GM19372 (cell line): Measurements from ENCODE around the gene STIM1.
"Not testable (repeated sequence)": the region's sequence is repeated elsewhere in the genome, so short reads cannot be mapped to it uniquely, and the experiment has no call there.

Experiments
- ATAC-seq: cut with Tn5 transposase; IDR thresholded peaks from one replicate; pipeline ENCODE4 v1.9.1; 2021; ENCODE audit warnings: mild to moderate bottlenecking, low read depth, moderate library complexity; ENCODE audit not compliant: unreplicated experiment

Gene STIM1

DNA sequence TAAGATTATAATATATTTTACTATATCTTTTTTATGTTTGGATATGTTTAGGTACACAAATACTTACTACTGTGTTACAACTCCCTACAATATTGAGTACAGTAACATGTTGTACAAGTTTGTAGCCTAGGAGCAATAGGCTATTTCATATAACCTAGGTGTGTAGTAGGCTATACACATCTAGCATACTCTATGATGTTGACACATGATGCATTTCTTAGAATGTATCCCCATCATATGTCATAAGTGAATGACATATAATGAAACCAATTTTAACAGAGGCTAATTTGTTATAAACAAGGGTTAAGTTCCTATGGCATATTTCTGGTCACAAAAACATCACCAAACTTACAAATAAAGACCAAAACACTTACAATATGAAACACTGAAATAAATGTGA, 152.7 kb downstream of the STIM1 start:
- no peak for ATAC-seq

DNA sequence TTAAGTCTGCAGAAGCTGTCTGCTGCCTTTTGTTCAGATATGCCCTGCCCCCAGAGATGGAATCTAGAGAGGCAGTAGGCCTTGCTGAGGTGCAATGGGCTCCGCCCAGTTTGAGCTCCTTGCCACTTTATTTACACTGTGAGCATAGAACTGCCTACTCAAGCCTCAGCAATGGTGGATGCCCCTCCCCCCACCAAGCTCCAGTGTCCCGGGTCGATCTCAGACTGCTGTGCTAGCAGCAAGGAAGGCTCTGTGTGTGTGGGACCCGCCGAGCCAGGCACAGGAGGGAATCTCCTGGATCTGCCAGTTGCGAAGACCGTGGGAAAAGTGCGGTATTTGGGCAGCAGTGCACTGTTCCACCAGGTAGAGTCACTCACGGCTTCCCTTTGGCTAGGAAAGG, 161.1 kb downstream of the STIM1 start:
- ATAC-seq = not testable (repeated sequence)

DNA sequence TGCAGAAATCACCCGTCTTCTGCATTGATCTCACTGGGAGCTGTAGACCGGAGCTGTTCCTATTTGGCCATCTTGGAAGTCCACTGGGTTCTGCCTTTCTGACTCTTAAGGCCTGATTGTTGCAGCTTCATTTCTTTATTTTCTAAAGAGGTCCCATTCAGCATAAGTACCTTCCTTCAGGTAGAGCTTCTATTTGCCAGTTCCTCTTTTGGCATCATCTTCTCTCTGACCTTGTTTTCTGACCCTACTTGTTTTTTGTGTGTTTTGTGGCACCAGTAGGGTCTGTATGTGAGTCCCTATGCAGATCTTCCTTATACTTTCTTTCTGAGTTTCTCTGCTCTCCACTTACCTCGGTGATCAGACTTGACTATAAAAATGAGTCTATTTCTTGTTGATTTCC, 161.7 kb downstream of the STIM1 start:
- no peak for ATAC-seq

- no peak for ATAC-seq
Observed at GRCh38 chr11:4018641-4019040, 163.2 kb downstream of the STIM1 start.

DNA sequence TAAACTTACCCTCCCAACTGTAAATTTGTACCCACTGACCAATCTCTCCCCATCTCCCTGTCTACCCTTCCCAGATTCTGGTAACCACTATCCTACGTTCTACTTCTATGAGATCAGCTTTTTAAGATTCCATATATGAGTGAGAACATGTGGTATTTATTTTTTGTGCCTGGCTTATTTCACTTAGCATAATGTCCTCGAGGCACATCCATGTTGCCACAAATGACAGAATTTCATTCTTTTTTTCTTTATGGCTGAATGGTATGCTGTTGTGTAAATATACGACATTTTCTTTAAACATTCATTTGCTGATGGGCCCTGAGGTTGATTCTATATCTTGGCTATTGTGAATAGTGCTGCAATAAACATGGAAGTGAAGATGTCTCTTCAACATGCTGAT, 164.4 kb downstream of the STIM1 start:
- no peak for ATAC-seq

- ATAC-seq = no peak
Observed at GRCh38 chr11:4022669-4023068, 167.2 kb downstream of the STIM1 start.

GRCh38 chr11:4025248-4025966, 169.9 kb downstream of the STIM1 start:
- no peak for ATAC-seq

DNA sequence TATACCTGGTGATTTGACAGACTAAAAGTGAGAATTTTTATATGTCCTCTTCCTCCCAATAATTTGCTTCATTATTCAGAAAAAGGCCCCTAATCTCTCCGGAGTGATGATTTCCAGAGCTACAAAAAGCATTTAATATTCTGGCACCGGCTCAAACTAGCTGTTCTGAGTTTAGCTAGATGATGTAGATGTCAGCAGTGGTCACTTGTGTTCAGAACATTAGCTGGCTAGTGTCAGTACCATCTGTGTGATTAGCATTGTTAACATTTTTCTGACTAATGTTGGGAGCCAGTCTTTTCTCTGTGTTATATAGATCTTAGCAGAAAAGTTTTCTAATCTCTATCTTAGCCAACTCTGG, 170.5 kb downstream of the STIM1 start:
- ATAC-seq = no peak

DNA sequence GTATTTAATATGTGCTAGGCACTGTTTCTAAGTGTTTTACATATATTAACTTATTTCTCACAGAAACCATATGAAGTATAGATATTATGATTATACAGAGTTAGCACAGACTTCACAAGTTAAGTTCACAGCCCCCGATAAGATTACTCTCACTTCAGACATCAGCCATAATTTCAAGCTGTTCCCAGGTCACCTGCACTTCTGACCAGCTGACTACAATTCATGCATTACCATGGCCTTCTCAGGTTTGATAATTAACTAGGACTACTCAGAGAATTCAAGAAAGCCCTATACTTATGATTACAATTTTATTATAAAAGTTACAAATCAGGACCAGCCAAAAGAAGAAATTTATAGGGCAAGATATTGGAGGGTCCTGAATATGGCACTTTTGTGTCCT, 170.9 kb downstream of the STIM1 start:
- ATAC-seq = no peak

DNA sequence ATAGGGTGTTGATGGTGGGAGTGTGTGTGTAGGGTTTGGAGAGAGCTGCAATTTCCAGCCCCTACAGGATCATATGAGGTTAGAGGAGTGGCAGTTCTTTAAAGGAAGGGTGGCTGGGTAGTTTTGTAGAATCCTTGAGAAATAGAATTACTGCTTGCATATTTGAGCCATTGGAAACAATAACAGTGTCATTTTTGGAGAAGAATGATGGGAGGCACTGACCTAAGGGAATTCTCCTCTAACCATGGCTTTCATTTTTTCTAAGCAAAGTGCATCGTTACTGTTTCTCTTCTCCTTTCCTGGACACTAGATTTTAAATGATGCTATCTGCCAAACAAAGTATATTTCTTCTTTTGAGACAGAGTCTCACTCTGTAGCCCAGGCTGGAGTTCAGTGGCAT, 172.3 kb downstream of the STIM1 start:
- no peak for ATAC-seq

DNA sequence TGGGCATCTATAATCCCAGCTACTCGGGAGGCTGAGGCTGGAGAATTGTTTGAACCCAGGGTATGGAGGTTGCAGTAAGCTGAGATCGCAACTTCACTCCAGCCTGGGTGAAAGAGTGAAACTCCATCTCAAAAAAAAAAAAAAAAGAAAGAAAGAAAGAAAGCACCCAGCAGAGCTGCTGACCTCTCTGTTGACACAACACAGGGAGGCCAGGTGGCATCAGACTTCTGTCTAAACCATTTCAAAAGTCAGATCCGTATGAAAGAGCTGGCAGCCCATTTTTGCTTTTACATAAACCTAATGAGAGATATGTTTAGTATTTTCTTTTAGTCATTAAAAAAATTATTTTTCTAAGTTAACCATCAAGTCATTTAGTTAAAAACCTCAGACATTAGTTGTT, 174.7 kb downstream of the STIM1 start:
- ATAC-seq = no peak

DNA sequence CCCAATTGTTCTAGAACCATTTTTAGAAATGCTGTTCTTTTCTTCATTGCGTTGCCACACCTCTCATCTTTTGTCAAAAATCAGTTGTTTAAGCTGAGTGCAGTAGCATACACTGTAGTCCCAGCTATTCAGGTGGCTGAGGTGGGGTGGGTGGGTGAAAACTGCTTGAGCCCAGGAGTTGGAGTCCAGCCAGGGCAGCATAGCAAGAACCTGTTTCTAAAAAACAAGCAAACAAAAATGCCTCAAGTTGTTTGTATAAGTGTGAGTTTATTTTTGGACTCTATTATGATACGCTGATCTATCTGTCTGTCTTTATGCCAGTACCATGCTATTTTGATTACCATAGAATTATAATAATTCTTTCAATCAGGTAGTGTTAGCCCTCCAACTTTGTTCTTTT, 176.6 kb downstream of the STIM1 start:
- no peak for ATAC-seq

DNA sequence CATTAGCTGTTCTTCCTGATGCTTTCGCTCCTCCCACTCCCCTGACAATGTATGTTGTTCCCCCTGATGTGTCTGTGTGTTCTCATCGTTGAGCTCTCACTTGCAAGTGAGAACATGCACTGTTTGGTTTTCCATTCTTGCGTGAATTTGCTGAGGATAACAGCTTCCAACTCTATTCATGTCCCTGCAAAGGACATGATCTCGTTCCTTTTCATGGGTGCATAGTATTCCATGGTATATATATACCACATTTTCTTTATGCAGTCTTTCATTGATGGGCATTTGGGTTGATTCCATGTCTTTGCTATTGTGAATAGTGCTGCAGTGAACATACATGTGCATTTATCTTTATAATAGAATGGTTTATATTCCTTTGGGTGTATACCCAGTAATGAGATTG, 180.5 kb downstream of the STIM1 start:
- no peak for ATAC-seq

- no peak for ATAC-seq
Observed at GRCh38 chr11:4039011-4039410, 183.5 kb downstream of the STIM1 start.

GRCh38 chr11:4040461-4040860, 185.0 kb downstream of the STIM1 start:
- ATAC-seq = no peak

DNA sequence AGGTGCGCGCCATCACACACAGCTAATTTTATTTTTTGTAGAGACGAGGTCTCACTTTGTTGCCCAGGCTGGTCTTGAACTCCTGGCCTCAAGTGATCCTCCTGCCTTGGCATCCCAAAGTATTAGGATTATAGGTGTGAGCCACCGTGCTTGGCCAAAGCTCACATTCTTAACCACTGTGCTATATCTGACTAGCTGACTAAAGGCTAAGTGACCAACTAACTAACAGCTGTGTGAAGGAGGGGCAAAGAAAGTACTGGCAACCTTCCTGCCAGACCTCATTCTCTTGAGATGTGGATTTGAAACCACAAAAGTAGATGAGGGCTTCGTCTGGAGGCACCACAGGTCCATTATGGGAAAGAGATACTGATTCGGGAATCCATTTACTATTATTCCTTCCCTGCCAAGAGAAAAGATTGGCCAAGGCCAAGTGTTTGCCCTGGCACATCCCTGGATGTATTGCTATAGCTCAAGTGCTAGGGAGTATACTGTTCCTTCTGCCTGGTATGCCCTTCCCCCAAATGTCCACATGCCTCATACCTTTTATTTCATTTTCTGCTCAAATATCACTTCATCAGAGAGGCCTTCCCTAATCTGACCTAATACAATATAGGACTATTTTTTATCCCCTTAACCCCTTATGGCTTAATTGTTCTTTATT, 186.4 kb downstream of the STIM1 start:
- ATAC-seq = no peak

GRCh38 chr11:4044976-4045646, 189.6 kb downstream of the STIM1 start:
- no peak for ATAC-seq

- no peak for ATAC-seq
Observed at GRCh38 chr11:4048340-4048739, 192.9 kb downstream of the STIM1 start.

DNA sequence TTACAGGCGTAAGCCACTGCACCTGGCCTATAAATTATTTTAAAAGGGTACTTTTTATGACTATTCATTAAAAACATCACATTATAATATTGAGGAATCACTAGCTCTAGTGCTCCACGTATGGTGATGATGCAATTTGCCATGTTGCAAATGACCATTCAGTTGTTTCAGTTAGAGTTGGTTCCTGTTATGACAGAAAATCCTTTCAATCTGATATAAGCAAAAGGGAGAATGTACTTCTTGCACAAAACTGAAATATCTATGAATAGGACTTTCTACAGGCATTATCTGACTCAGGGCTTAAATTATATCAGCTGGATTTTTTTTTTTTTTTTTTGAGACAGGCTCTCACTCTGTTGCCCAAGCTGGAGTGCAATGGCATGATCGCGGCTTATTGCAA, 193.5 kb downstream of the STIM1 start:
- ATAC-seq = no peak

DNA sequence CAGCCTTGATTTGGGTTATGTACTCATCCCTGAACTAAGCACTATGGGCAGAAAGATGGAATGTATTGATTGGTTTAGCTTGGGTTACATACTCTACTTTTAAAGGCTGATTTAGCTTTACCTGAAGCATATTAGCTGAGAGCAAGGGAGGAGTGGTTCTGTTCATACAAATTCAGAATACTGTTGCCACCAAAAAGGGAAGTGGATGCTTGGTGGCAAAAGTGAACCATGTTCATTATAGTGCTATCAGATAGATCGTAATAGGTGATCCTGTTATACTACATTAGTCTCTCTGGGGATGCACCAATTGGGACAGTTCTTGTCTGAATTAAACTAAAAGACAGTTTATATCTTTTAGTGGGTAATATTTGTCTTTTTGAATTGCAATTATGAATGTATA, 194.7 kb downstream of the STIM1 start:
- no peak for ATAC-seq

GRCh38 chr11:4053200-4053599, 197.7 kb downstream of the STIM1 start:
- not testable (repeated sequence) for ATAC-seq

DNA sequence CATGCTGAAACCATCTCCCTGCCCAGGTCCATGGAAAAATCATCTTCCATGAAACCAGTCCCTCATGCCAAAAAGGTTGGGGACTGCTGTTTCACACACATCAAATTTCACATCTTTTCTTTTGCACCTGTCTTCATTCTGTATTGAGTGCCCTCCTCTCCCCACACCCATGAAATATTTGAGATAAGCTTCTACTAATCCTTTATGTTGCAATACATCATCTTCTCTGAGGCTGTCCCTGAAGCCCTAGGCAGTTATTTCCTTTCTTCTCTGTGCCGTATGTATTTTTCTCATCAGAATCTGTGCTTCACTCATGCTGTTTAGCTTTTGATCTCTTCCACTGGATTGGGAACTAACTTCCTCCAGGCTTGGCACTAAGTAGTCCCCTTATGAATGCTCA, 199.2 kb downstream of the STIM1 start:
- ATAC-seq = no peak
